GM23248 (cell line): ENCODE measurements around the gene SH3GL3.

Experiments used
- EZH2 ChIP-seq: fragments of 200-600 bp; sonication (generic); IDR thresholded peaks from 2 replicates; pipeline ENCODE4 v1.6.1; 2018; ENCODE audit warnings: antibody characterized with exemption, mild to moderate bottlenecking; ENCODE audit not compliant: insufficient read depth, poor library complexity, severe bottlenecking
- EZH2phosphoT487 ChIP-seq: fragments of 200-600 bp; sonication (generic); IDR thresholded peaks from 2 replicates; pipeline ENCODE4 v1.6.1; 2018; ENCODE audit warnings: antibody characterized with exemption, moderate library complexity, mild to moderate bottlenecking, low read depth; ENCODE audit not compliant: insufficient read depth

DNA sequence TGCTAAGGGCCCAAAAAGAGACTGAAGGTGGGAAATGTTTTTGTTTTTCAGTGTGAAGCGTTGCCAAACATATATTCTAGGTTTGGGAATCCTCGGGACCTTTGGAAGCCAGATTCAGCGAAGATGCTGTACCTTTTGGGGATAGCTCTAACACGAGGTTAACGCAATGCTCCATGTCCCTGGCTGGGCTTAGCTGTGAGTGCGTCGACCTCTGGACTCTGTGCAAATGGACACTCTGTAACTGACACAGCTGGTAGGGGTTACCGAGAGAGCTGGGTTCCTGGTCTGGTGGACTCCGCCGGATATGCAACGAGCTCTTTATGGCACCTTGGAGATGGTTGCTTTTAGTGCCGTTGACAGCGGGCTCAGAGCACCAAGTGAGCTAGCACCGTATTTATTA, 724 bp upstream of the SH3GL3 start:
- TF ChIP-seq EZH2 (no peak), EZH2phosphoT487 (no peak)
